Prostate gland (tissue), 2 donors: ENCODE data around the gene SGSH. TPM values are rescaled to one million over a fixed set of nuclear protein-coding genes. Genes with fewer than 3 reads are reported as not detected.
A peak's percentile ranks its signal among the peaks of the same experiment; 100 is the strongest.

Experiments
- DNase-seq: peaks from one replicate; pipeline ENCODE4 v3.0.0-alpha.2; 2019; ENCODE audit warnings: low spot score
- H3K27ac ChIP-seq, 2 donors: fragments of 200-600 bp; sonication (generic); 2 replicates each; pipeline ENCODE4 v1.5.1; 2017 to 2019
- H3K27me3 ChIP-seq: fragments of 200-600 bp; sonication (generic); replicated peaks from 2 replicates; pipeline ENCODE4 v1.5.1; 2019; ENCODE audit not compliant: insufficient read depth
- H3K36me3 ChIP-seq, 2 donors: fragments of 200-600 bp; sonication (generic); 1 replicate in 1 of 2; 2 replicates in 1 of 2; pipeline versions ENCODE4 v1.5.1 to v1.8.1; 2017 to 2019
- H3K4me1 ChIP-seq: fragments of 200-600 bp; sonication (generic); replicated peaks from 2 replicates; pipeline ENCODE4 v1.5.1; 2019
- H3K4me3 ChIP-seq, 2 donors: fragments of 200-600 bp; sonication (generic); 2 replicates each; pipeline ENCODE4 v1.5.1; 2017 to 2019
- H3K9me3 ChIP-seq: fragments of 200-600 bp; sonication (generic); 2 replicates; pipeline ENCODE4 v1.5.1; 2017
- CTCF ChIP-seq, 4 experiments: fragments of 200-600 bp in 2 of 4; fragments of 450-650 bp in 2 of 4; sonication (generic) in 2 of 4; IDR thresholded peaks; 1 replicate in 3 of 4; 2 replicates in 1 of 4; pipeline ENCODE4 v1.5.1; 2016 to 2019; ENCODE audit warnings: antibody characterized with exemption in 4 of 4, mild to moderate bottlenecking in 2 of 4, moderate library complexity in 2 of 4
- POLR2A ChIP-seq: fragments of 450-650 bp; IDR thresholded peaks from one replicate; pipeline ENCODE4 v1.6.1; 2016; ENCODE audit warnings: antibody characterized with exemption, mild to moderate bottlenecking
- POLR2AphosphoS5 ChIP-seq: sonication (generic); formaldehyde crosslinking; IDR thresholded peaks from one replicate; pipeline ENCODE4 v1.6.1; 2017; ENCODE audit warnings: antibody characterized with exemption
- WGBS: methylation state at CpG from one replicate; pipeline ENCODE4 v1.1.5; 2018; 5-methylcytosine and 5-hydroxymethylcytosine counted together
- intact Hi-C: fragments of 100-400 bp; cut with DNase I; formaldehyde crosslinking; loops from one replicate; pipeline ENCODE4 v1.14.2; 2022
- total RNA-seq, 2 donors: library from RNA; depleted of rRNA; stranded (reverse); fragments of >200 nt; gene quantifications; one replicate each; pipeline ENCODE4 v1.1.0, GENCODE V29; 2016

SGSH gene
- total RNA-seq, 2 donors from 2014 or later = 41.2 to 95.7 TPM

- no peak for DNase-seq
- no peaks in the 10 kb centered on the region for H3K27me3 ChIP-seq
- H3K4me1 ChIP-seq = peaks cover 20% of the 10 kb centered on the region
- no peaks in the 10 kb centered on the region for H3K36me3 ChIP-seq
- no peak overlapping the region for H3K4me3 ChIP-seq
- TF ChIP-seq POLR2A (no peak), CTCF (IDR thresholded peaks at IDR 0.05) (no peak), POLR2AphosphoS5 (no peak)
- H3K9me3 ChIP-seq = no peaks in the 10 kb centered on the region
- intact Hi-C loops = no loop called here
- peak overlapping the region; percentile 99 for H3K27ac ChIP-seq
- 26% methylated on average over 3 of the region's 3 CpGs for WGBS
Measured at GRCh38 chr17:80262291-80262690, 42.2 kb upstream of the SGSH start.

GRCh38 chr17:80261895-80262279 is 41.8 kb upstream of the SGSH start:
- H3K4me1 ChIP-seq = peaks cover 20% of the 10 kb centered on the region
- no peaks in the 10 kb centered on the region for H3K27me3 ChIP-seq
- no peaks in the 10 kb centered on the region for H3K9me3 ChIP-seq
- H3K27ac ChIP-seq = peak overlapping the region; percentile 99
- 30% methylated on average over 8 of the region's 8 CpGs for WGBS
- intact Hi-C loops = no loop called here
- TF ChIP-seq POLR2A (no peak), POLR2AphosphoS5 (no peak), CTCF (IDR thresholded peaks at IDR 0.05) (no peak)
- no peak for DNase-seq
- peak overlapping the region in 1 of 2 donors; percentile 100 for H3K4me3 ChIP-seq
- no peaks in the 10 kb centered on the region for H3K36me3 ChIP-seq

GRCh38 chr17:80261159-80261894 is 41.2 kb upstream of the SGSH start:
- Histone ChIP-seq H3K4me1 (peaks cover 20% of the 10 kb centered on the region), H3K27me3 (no peaks in the 10 kb centered on the region), H3K9me3 (no peaks in the 10 kb centered on the region), H3K27ac (peak overlapping the region; percentile 99), H3K36me3 (no peaks in the 10 kb centered on the region), H3K4me3 (peak overlapping the region; percentile 99 to 100)
- intact Hi-C loops = no loop called here
- TF ChIP-seq POLR2A (no peak), POLR2AphosphoS5 (peak; percentile 74), CTCF (IDR thresholded peaks at IDR 0.05) (no peak)
- WGBS = 3% methylated on average over 40 of the region's 45 CpGs
- peak; percentile 61 for DNase-seq

- H3K4me3 ChIP-seq = peak within 1 kb of the TSS; percentile 99 to 100
- intact Hi-C loops = no loop called here
- 2% methylated on average over 19 of the region's 54 CpGs for WGBS
- peak; percentile 29 for DNase-seq
- no peaks in the 10 kb centered on the region for H3K36me3 ChIP-seq
- H3K4me1 ChIP-seq = peaks cover 20% of the 10 kb centered on the region
- H3K27ac ChIP-seq = peak within 1 kb of the TSS; percentile 99
- no peaks in the 10 kb centered on the region for H3K9me3 ChIP-seq
- no peaks in the 10 kb centered on the region for H3K27me3 ChIP-seq
- peak in 1 of 4 experiments; percentile 7 for TF ChIP-seq CTCF (IDR thresholded peaks at IDR 0.05)
- TF ChIP-seq POLR2AphosphoS5 = no peak
- TF ChIP-seq POLR2A = peak; percentile 80
Measured at GRCh38 chr17:80260791-80261158, 40.6 kb upstream of the SGSH start, which contains the start of gene RNF213. RNF213 (plus strand) TSS chr17:80260852; CDS start chr17:80263682, 2,830 bp downstream.

- no peaks in the 10 kb centered on the region for H3K27me3 ChIP-seq
- H3K9me3 ChIP-seq = no peaks in the 10 kb centered on the region
- H3K36me3 ChIP-seq = no peaks in the 10 kb centered on the region
- peak overlapping the region; percentile 81 to 90 for H3K27ac ChIP-seq
- H3K4me1 ChIP-seq = peaks cover 23% of the 10 kb centered on the region
- H3K4me3 ChIP-seq = peak overlapping the region; percentile 54 to 56
- intact Hi-C loops = no loop called here
- peak; percentile 60 for DNase-seq
- 1% methylated on average over 16 of the region's 63 CpGs for WGBS
- TF ChIP-seq POLR2AphosphoS5 = no peak
- peak in 2 of 4 experiments; percentile 24 for TF ChIP-seq CTCF (IDR thresholded peaks at IDR 0.05)
- TF ChIP-seq POLR2A = peak; percentile 77
Measured at GRCh38 chr17:80260069-80260535, 40.0 kb upstream of the SGSH start.
